ENCODE results near the gene KCNH3. TPM values are rescaled to one million over a fixed set of nuclear protein-coding genes. Genes with fewer than 3 reads are reported as not detected.
A peak's percentile ranks its signal among the peaks of the same experiment; 100 is the strongest.

The KCNH3 gene
- total and polyA plus RNA-seq, 2 of the 4 experiments (the other 2 are of a cell fraction), result 0.10 TPM; not detected in 1

GRCh38 chr12:49515266-49515665 lies 23.6 kb upstream of the KCNH3 start:
- H2BK5ac ChIP-seq (ENCODE audit: low read depth, low read length, poor library complexity, severe bottlenecking), result peak overlapping the region; percentile 80
- DNase-seq (peak; percentile 90), ATAC-seq (ENCODE audit: low read depth) (peak; percentile 86)
- no peak overlapping the region; the same call in 1 of the 2 replicates for H3K4ac ChIP-seq (ENCODE audit: low read depth, low read length)
- H2AK9ac ChIP-seq (replicated peaks; ENCODE audit: low read depth, low read length, poor library complexity), result no peak overlapping the region
- ChIA-PET CTCF (interaction anchor here (1.1 to 2.3 kb wide), 4 partner anchors 65 to 184 kb away, joined by 3 to 46 read pairs (median 6); no protein-coding TSS in a partner anchor), POLR2A (ENCODE audit: unreplicated experiment) (no interaction called here)
- no peak overlapping the region; the same call in 1 of the 2 replicates for H4K5ac ChIP-seq (ENCODE audit: low read depth, low read length)
- no peak overlapping the region for H3K18ac ChIP-seq (ENCODE audit: low read depth, low read length)
- H3K4me3 ChIP-seq (ENCODE audit: insufficient read depth, low read depth, low read length), result no peak overlapping the region
- H4K20me1 ChIP-seq (ENCODE audit: insufficient read depth, low read length), result no peaks in the 10 kb centered on the region
- no peak overlapping the region for H4K91ac ChIP-seq (ENCODE audit: insufficient read depth, low read depth, low read length)
- H2AFZ ChIP-seq (replicated peaks; ENCODE audit: low read length, poor library complexity), result no peak overlapping the region
- WGBS, 2 experiments (ENCODE audit: extremely low coverage in 2 of 2, insufficient read length in 1 of 2), result no CpG with 5 or more reads among the region's 5 CpGs
- peaks cover 6% of the 10 kb centered on the region for H3K36me3 ChIP-seq (ENCODE audit: control insufficient read depth, insufficient read depth, low read length)
- H3K9me3 ChIP-seq (ENCODE audit: control insufficient read depth, insufficient read depth, low read length), result no peaks in the 10 kb centered on the region
- TF ChIP-seq CTCF (conservative IDR thresholded peaks at IDR 0.05; ENCODE audit: low read depth, low read length), result no peak
- peak; percentile 94 for TF ChIP-seq BHLHE40 (IDR thresholded peaks at IDR 0.05; ENCODE audit: low read depth, low read length)
- TF ChIP-seq CEBPB (IDR thresholded peaks at IDR 0.05; ENCODE audit: low read depth, low read length), result peak; percentile 59
- 0 out of 2 replicates have a peak, but pooled peaks have one; percentile 16 for TF ChIP-seq MAFK (IDR thresholded peaks at IDR 0.05; ENCODE audit: low read depth, low read length)
- peak; percentile 71 for TF ChIP-seq FOS (IDR thresholded peaks at IDR 0.05; ENCODE audit: low read depth, low read length)
- in situ Hi-C loops (cut with MboI; ENCODE audit: low sequenced_read_pairs) (no loop called here), intact Hi-C loops (cut with micrococcal nuclease) (loop anchor here (2.0 kb wide), 1 partner anchor 226 kb away; no protein-coding TSS in a partner anchor), dilution Hi-C loops (cut with HindIII; ENCODE audit: low sequenced_read_pairs, unreplicated experiment) (loop anchor here (25.0 kb wide), 1 partner anchor 153 kb away; the partner anchor contains the start of gene SPATS2)
- peak overlapping the region in 1 of 2 experiments; percentile 67; a peak in 2 of 4 replicates for H4K8ac ChIP-seq (ENCODE audit: low read depth in 2 of 2, low read length in 2 of 2)
- H3K56ac ChIP-seq (ENCODE audit: extremely low read depth, insufficient read depth, low read length), result no peak overlapping the region
- no peak overlapping the region for H3K27ac ChIP-seq (ENCODE audit: insufficient read depth, low read length)
- H2BK20ac ChIP-seq (ENCODE audit: low read depth, low read length), result no peak overlapping the region
- BruUV-seq (replicated peaks), result no TSS peak
- H2AK5ac ChIP-seq (ENCODE audit: low read depth, low read length), result no peak overlapping the region
- peak overlapping the region; percentile 86; the same call in 1 of the 2 replicates for H3K4me2 ChIP-seq (ENCODE audit: low read depth, low read length)
- H3K23ac ChIP-seq (ENCODE audit: low read depth, low read length), result no peak overlapping the region
- H3K27me3 ChIP-seq (ENCODE audit: control insufficient read depth, insufficient read depth, low read length), result no peaks in the 10 kb centered on the region
- no peak overlapping the region for H3K14ac ChIP-seq (replicated peaks; ENCODE audit: low read depth, low read length)
- 0 out of 2 replicates have a peak overlapping the region, but pooled peaks have one; percentile 53 for H2BK120ac ChIP-seq (ENCODE audit: low read depth, low read length)
- peaks cover 7 to 10% of the 10 kb centered on the region in 2 experiments; a peak in 2 of 4 replicates for H3K79me1 ChIP-seq (ENCODE audit: low read depth in 1 of 2, low read length in 2 of 2)
- H2BK15ac ChIP-seq (ENCODE audit: low read depth, low read length), result 0 out of 3 replicates have a peak overlapping the region, but pooled peaks have one; percentile 35
- no peak overlapping the region for H3K9ac ChIP-seq (ENCODE audit: low read depth, low read length)
- 0 out of 2 replicates have a peak, but pooled peaks cover under 1% of the 10 kb centered on the region for H3K9me1 ChIP-seq (ENCODE audit: insufficient read depth, low read length)
- peaks cover 5% of the 10 kb centered on the region for H3K4me1 ChIP-seq (ENCODE audit: control insufficient read depth, insufficient read depth, low read length)
